Stimulated activated CD8-positive, alpha-beta memory T cell treated with anti-CD3 and anti-CD28 coated beads, Interleukin-7, amount 100 ng/mL, for 4 hours (primary cell): ENCODE data around the gene MPP3.
A peak's percentile ranks its signal among the peaks of the same experiment; 100 is the strongest.
"Not testable (repeated sequence)": the region's sequence is repeated elsewhere in the genome, so short reads cannot be mapped to it uniquely, and the experiment has no call there.

Source experiments
- DNase-seq, 2 donors: peaks; one replicate each; pipeline ENCODE4 v3.0.0-alpha.2; 2020; ENCODE audit warnings: low read depth in 2 of 2

MPP3 gene

DNA sequence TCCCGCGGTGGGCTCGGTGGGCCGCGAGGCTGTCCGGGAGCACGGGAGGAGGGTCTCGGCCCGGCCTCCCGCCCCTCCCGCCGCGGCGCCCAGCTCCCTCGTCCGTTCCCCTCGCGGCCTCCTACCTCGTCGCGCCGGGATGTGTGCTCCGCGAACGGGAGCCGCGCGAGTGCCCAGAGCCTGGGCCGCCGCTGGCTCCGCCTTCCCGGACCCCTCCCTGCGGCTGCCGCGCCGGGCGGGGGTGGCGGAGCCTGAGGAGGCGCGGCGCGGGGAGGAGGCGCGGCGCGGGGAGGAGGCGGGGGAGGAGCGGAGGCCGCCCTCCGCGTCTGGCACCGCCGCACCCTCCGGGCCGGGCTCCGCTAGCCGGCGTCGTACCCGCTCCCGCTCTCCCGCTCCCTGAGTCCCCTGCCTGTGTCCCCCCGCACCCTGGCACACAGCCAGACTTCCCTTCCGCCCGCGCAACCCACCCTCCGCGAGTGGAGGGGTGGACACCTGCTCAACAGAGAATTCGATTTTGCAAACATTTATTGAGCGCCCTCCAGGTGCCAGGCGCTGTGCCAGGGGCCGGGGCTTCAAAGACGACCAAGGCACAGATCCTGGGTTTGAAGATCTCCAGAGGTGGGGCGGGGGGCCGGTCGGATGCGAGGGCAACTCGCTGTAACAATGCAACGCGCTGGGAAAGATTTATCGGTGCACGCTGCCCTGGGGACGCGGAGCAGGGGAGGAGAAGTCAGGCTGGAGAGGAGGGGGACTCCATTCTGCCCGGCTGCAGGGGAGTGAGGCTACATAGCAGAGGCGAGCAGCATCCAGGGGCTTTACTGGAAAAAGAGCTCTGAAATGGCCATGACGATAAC is at the start of gene MPP3:
Gene MPP3 (minus strand): TSS at position 171 of the 854 bp plus-strand sequence. CDS start 1,240 bp downstream, outside the sequence.
- DNase-seq, result peak in 1 of 2 donors; percentile 48

DNA sequence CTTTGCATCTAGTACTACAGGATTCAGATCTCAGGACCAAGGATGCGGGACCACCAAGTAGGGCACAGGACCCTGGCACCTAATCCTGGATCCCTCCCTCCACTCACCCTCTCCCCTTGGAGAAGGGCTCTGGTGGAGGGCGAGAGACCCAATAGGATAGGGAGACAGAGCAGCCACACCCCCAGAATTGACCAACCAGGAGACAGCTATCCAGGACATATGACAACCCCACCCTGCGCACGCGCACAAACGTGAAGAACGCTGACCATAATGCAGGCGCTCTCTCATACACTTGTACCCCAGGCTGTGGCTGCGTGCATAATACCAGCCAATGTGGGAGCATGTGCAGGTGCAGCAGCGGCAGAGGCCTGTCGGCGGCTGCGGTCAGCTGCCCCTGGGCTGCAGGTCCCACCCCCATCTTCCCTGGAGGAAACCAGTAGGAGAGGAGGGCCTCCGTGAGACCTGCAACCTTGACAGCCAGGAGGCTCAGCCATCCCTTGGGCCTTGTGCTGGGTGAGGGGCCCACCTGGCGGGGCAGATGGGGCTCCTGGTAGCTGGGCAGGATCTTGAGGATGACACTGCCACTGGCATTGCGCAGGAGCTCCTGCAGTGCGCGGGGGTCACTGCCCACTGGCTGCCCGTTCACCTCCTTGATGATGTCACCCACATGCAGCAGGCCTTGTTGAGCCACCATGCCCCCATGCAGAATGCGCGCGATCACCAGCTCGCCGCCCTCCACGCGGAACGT is 49.0 kb upstream of the MPP3 start:
- DNase-seq, result no peak

DNA sequence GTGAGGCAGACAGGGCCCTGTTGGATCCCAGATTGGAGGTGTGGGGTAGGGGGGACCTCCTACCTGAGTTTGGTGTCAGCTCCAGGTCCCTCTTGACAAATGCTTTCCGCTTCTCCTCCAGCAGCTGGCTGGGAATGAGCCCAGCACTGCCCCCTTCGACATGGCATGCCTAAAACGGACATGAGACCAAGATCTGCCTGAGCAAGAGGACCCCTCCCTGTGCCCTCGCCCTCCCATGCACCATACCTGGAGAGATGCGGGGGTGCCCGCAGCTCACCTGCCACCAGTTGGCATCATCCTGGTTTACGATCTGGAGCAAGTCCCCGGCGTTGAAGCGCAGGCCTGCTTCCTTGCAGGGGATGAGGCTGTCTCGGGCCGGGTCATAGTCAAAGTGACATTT is 48.2 kb upstream of the MPP3 start:
- DNase-seq, result no peak

DNA sequence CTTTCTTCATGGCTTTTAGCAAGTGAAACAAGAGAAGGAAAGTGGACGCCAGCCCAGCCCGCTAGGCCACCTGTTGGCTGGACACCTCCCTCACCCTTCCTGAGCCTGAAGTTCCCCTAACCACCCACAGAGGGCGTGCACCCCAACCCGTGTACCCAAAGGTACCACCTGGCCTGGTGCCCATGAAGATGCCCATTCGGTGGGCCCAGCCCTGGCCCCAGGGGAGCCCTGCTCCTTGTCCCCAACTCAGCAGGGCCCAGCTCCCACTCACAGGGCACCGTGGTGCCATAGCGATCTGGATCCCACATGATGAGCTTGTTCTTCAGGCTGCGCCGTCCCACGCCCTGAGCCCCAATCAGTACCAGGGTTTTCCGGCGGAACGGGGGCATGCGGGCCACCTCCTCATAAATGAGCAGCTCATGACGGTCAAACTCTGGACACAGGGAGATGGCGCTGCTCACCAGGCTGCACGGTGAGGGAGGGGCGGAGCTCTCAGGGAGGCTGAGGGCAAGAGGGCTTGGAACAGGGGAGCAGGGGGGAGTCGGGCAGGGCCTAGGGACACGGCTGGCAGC is 47.6 kb upstream of the MPP3 start:
- DNase-seq, result no peak

DNA sequence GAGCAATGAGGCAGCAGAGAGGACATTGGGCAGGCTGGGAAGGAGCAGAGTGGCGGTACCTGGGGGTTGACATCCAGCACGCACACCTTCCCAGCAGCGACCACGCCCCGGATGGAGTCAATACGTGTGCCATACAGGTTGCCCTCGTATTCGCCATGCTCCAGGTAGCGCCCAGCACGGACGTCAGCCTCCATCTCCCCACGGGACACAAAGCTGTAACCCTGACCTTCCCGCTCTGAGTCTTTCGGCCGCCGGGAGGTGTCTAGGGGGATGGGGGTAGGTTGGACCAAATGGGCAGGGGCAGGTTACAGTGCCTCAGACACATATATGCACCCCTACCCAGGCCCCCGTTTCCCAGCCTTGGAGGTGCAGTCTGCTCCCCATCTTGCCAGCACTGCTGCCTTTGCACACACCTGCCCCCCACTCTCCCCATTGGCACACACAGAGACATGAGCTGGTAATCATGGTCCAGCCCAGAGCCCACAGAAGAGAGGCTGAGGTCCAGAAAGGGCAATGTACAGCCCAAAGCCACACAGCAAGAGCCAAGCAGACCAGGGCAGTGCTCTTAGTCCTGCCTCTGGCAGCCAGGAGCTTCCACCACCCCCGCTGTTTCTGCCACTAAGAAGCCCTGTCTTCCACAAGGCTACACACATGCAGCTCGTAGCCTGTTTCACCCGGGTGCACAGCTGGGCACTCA is 46.9 kb upstream of the MPP3 start:
- no peak for DNase-seq

GRCh38 chr17:43878260-43879175 is 45.6 kb upstream of the MPP3 start:
- DNase-seq, result peak; percentile 19 to 42

DNA sequence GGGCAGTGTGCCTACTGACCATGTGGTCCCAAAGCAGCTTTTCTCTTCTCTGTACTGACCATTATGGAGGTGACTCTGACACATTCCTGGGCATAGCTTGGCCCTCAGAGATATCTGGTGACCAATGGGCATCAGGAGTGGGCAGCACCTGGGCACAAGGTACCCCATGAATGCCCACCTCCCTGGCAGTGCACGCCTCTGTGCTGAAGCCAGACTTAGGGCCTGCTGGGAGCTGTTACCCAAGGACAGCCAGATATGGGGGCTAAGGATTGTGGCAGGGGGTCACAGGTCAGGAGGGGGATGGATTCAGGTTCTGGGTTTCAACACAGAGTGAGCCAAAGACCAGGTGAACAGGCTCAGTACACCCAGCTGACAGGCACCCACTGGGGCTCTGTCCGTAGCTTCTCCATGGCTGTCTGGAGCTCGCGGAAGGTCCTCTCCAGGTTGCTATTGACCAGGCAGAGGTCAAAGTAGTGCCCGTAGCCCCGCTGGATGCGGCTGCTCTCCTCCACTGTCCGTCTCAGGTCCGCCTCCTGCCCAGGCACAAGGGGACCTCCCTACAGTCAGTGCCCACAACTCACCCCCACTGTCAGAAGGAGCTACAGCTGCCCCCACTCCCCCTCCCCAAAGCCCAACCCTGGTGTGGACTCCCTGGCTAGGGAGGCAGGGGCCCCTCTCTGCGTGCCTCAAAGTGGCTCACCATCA is 44.7 kb upstream of the MPP3 start:
- DNase-seq, result no peak

DNA sequence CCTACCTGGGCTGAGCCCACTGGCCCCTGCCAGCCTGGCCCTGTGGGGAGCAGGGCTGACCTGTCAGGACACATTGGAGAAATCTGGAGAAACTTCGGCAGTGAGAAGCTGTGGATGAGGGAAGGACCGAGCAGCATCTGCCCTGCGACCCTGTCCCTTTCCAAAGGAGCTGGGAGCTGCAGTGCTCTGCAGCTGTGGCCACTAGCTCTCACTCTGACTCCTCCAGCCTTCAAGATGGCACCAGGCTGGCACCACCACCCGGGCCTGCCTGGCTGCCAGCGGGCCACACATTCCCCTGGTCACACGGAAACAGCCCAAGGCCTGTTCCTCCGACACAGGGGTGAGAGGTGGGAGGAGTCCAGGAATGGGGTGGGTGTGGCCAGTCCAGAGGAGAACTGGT is 44.1 kb upstream of the MPP3 start:
- no peak for DNase-seq

- DNase-seq, result no peak
Measured at GRCh38 chr17:43875476-43876147, 42.7 kb upstream of the MPP3 start.

GRCh38 chr17:43874293-43874692 is 41.3 kb upstream of the MPP3 start:
- no peak for DNase-seq

DNA sequence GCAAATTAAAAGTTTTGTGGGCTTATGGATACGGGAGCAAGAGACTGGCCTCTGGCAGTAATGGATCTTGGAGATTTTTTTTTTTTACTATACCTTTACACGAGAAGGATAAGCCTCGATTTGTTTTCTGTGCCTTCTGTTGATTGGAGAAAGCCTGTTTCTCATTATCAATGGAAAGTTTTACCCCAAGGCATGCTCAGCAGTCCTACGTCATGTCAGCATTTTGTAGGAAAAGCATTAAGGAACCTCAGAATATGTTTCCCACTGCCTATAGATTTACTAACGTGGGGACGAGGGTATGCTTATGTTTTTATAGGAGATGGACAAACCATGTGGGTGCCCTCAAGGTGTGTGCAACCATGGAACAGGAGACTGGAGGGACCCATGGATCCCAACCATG is 40.9 kb upstream of the MPP3 start:
- DNase-seq, result no peak

DNA sequence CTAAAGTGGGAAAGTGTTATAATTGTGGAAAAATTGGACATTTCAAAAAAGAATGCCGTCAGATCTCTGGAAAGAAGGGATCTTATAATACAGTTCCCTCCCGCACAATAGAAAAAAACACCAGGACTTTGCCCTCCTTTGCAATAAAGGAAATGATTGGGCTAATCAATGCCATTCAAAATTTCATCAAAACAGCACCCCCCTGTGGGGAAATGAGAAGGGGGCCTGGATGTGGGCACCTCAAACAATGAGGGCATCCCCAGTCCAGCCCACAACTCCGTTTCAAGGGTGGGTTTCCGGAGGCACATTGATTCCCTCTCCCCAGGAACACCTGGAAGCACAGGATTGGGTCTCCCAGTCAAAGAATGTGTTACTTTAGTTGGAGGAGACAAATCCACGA is 40.1 kb upstream of the MPP3 start:
- DNase-seq, result no peak

GRCh38 chr17:43871946-43872690 is 39.2 kb upstream of the MPP3 start:
- DNase-seq, result no peak

DNA sequence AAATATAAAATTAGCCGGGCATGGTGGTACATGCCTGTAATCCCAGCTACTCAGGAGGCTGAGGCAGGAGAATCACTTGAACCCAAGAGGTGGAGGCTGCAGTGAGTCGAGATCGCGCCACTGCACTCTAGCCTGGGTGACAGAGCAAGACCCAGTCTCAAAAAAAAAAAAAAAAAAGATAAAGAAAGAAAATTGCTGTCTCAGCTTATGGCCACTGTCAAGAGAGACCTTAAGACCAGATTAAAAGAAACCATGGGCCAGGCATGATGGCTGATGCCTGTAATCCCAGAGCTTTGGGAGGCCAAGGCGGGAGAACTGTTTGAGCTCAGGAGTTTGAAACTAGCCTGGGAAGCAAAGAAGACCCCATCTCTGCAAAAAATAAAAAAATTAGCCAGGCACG is 36.1 kb upstream of the MPP3 start:
- DNase-seq, result not testable (repeated sequence)

DNA sequence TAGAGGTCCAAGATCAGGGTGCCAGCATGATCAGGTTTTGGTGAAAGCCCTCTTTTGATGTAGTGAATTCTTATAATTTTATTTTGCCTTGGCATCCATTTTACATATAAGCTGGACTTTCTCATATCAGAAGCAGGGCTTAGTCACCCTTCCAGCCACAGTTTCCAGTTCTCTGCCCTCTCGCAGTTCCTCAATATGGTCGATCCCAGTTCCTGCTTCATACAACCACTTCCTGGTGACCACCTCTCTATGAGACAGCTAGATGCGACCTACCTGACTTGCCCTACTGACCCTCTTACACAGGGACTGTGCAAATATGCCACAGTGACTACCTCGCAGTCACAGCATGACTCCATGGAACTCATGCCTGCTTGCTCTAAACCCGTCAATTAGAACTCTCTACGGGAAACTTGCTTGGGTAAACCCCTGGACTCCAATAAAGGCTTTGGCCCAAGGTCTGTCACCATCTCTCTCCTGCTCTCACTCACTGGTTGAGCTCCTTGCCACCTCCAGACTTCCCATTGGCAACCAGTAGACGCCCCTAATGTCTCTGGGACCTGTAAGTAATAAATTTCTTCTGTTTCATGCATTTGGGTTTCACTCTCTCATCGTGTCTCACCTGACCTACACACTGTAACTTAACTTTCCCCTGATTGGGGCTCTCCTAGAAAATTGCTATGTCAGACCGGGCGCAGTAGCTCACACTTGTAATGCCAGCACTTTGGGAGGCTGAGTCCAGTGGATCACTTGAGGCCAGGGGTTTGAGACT is 35.5 kb upstream of the MPP3 start:
- no peak for DNase-seq

DNA sequence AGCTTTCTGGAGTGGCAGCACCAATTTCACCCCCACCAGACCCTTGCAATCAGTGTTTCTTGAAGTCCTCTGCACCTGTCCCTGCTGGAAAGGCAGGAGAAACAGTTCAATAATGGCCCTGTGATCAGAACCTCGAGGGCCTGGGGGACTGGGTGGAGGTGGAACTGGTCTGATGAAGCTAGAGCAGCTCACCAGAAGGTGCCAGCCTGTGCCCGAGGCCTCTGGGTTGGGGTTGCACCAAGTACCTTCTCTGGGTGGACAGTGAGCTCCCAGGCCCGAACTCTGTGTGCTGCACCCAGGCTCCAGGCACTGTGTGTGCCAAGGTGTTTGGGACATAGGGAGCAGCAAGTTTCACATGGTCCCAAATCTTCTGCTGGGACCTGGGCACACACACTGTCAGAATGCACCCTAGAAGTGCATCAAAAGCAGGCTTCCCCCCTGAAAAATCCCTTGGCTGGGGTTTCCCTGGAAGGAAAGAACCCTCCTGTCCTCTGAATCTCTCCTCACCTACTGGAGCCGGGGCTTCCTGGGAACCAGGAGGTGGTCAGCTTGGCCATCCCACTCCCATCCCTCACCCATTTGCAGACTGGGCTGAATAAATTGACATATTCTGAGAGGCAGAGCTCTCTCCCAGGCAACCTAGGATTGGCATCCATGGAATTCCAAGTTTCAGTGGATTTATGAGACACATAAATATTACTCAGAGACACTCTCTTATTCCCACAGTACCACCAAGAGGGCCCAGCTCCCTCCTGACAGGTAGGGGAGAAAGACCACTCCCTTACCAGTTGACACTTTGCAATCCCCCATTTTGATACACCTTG is 31.4 kb upstream of the MPP3 start:
- DNase-seq, result no peak

- no peak for DNase-seq
Measured at GRCh38 chr17:43861960-43862359, 29.0 kb upstream of the MPP3 start.
